ENCODE results near the gene ARHGAP18. TPM values are rescaled to one million over a fixed set of nuclear protein-coding genes. Genes with fewer than 3 reads are reported as not detected.

The ARHGAP18 gene
- total and polyA plus RNA-seq, 4 donors: 8.0 to 24.4 (median 15.7) TPM

- peaks cover 2 to 9% of the 10 kb centered on the region in 2 donors for H3K4me1 ChIP-seq (ENCODE audit: control insufficient read depth in 1 of 2, insufficient read depth in 2 of 2, low read length in 2 of 2)
- intact Hi-C loops (cut with DNase I): no loop called here
- H3K4me3 ChIP-seq (ENCODE audit: low read length in 2 of 2): no peak overlapping the region
- H3K36me3 ChIP-seq (ENCODE audit: control insufficient read depth in 1 of 2, insufficient read depth in 2 of 2, low read length in 1 of 2): no peaks in the 10 kb centered on the region
- WGBS, 2 donors: 94% methylated on average over 15 of the region's 15 CpGs
- ATAC-seq (ENCODE audit: low FRiP score): no peak
- no peak overlapping the region for H3K27ac ChIP-seq (ENCODE audit: low read depth in 1 of 2, low read length in 2 of 2)
- DNase-seq: no peak
- no peaks in the 10 kb centered on the region for H3K9me3 ChIP-seq (ENCODE audit: control insufficient read depth, low read length)
- no peaks in the 10 kb centered on the region for H3K27me3 ChIP-seq (ENCODE audit: control insufficient read depth in 1 of 2, insufficient read depth in 2 of 2, low read length in 1 of 2)
Measured at GRCh38 chr6:129648819-129649491, 61.0 kb downstream of the ARHGAP18 start.

- no peaks in the 10 kb centered on the region for H3K36me3 ChIP-seq (ENCODE audit: control insufficient read depth in 1 of 2, insufficient read depth in 2 of 2, low read length in 1 of 2)
- peaks cover 2 to 9% of the 10 kb centered on the region in 2 donors for H3K4me1 ChIP-seq (ENCODE audit: control insufficient read depth in 1 of 2, insufficient read depth in 2 of 2, low read length in 2 of 2)
- no peak overlapping the region for H3K4me3 ChIP-seq (ENCODE audit: low read length in 2 of 2)
- intact Hi-C loops (cut with DNase I): no loop called here
- H3K27ac ChIP-seq (ENCODE audit: low read depth in 1 of 2, low read length in 2 of 2): no peak overlapping the region
- ATAC-seq (ENCODE audit: low FRiP score) (no peak), DNase-seq (no peak)
- 94 to 95% methylated on average over 2 of the region's 2 CpGs for WGBS, 2 donors
- H3K9me3 ChIP-seq (ENCODE audit: control insufficient read depth, low read length): no peaks in the 10 kb centered on the region
- no peaks in the 10 kb centered on the region for H3K27me3 ChIP-seq (ENCODE audit: control insufficient read depth in 1 of 2, insufficient read depth in 2 of 2, low read length in 1 of 2)
Measured at GRCh38 chr6:129647044-129647443, 62.9 kb downstream of the ARHGAP18 start.

DNA sequence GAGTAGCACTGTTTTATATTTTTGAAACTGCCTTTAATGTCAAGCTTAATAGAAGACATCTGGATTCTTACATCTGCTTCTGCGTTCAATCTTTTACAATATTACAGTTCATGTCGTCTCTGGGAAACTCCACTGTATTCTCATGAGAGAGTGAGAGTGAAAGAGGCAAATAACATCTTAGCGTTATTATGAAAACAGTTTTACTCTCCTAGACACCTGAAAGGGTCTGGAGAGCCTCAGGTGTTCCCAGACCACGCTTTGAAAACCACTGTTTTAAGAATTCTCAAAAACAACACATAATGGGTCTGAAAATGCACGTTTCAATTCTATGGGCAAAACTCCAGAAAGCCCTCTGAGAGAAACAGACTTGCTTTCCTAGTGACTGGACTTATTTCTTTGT lies 63.3 kb downstream of the ARHGAP18 start:
- ATAC-seq (ENCODE audit: low FRiP score): no peak
- WGBS, 2 donors: 23 to 32% methylated on average over 5 of the region's 5 CpGs
- no peak overlapping the region for H3K4me3 ChIP-seq (ENCODE audit: low read length in 2 of 2)

DNA sequence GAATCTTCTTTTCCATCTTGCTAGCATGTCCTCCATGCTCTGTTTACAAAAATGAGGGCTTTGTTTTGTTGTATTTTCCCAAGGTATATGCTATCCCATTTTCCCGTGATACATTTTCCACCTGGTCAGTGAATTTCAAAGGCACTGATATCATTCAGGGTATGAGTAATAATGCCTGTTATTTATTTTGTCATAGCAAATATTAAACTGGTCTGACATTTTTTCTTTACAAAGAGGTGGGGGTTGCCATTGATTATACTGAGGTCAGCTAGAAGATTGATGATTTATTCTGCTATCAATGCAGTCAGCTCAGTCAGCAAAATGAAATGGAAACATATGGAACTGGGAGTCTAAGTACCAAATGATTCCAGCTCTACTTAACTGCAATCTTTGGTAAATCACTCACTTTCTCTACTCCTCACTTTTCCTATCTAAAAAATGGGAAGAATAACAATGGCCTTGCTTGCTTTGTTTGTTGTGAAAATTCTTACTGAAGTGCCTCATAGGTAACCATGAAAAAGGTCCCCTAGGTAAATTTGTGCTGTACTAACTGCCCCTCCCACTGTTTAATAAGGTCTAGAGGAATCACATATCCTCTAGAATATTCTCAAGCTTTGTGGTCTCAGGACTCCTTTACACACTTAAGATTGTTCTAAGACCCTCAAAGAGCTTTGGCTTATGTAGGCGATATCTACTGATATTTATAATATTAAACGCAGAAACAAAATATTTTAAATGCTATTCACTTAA lies 64.0 kb downstream of the ARHGAP18 start:
- DNase-seq: no peak
- peaks cover 2 to 9% of the 10 kb centered on the region in 2 donors for H3K4me1 ChIP-seq (ENCODE audit: control insufficient read depth in 1 of 2, insufficient read depth in 2 of 2, low read length in 2 of 2)
- no peak overlapping the region for H3K4me3 ChIP-seq (ENCODE audit: low read length in 2 of 2)
- H3K36me3 ChIP-seq (ENCODE audit: control insufficient read depth in 1 of 2, insufficient read depth in 2 of 2, low read length in 1 of 2): no peaks in the 10 kb centered on the region
- WGBS, 2 donors: 63 to 68% methylated on average over 3 of the region's 3 CpGs
- H3K27ac ChIP-seq (ENCODE audit: low read depth in 1 of 2, low read length in 2 of 2): no peak overlapping the region
- H3K27me3 ChIP-seq (ENCODE audit: control insufficient read depth in 1 of 2, insufficient read depth in 2 of 2, low read length in 1 of 2): no peaks in the 10 kb centered on the region
- no peaks in the 10 kb centered on the region for H3K9me3 ChIP-seq (ENCODE audit: control insufficient read depth, low read length)
- intact Hi-C loops (cut with DNase I): no loop called here
- ATAC-seq (ENCODE audit: low FRiP score): no peak

More for the DNA sequence above, 63.3 kb downstream of the ARHGAP18 start:
- peaks cover 2 to 9% of the 10 kb centered on the region in 2 donors for H3K4me1 ChIP-seq (ENCODE audit: control insufficient read depth in 1 of 2, insufficient read depth in 2 of 2, low read length in 2 of 2)
- DNase-seq: no peak
- H3K27ac ChIP-seq (ENCODE audit: low read depth in 1 of 2, low read length in 2 of 2): no peak overlapping the region
- H3K36me3 ChIP-seq (ENCODE audit: control insufficient read depth in 1 of 2, insufficient read depth in 2 of 2, low read length in 1 of 2): no peaks in the 10 kb centered on the region
- intact Hi-C loops (cut with DNase I): no loop called here
- H3K27me3 ChIP-seq (ENCODE audit: control insufficient read depth in 1 of 2, insufficient read depth in 2 of 2, low read length in 1 of 2): no peaks in the 10 kb centered on the region
- H3K9me3 ChIP-seq (ENCODE audit: control insufficient read depth, low read length): no peaks in the 10 kb centered on the region

- ATAC-seq (ENCODE audit: low FRiP score) (no peak), DNase-seq (no peak)
- H3K36me3 ChIP-seq (ENCODE audit: control insufficient read depth in 1 of 2, insufficient read depth in 2 of 2, low read length in 1 of 2): no peaks in the 10 kb centered on the region
- H3K27ac ChIP-seq (ENCODE audit: low read depth in 1 of 2, low read length in 2 of 2): no peak overlapping the region
- intact Hi-C loops (cut with DNase I): no loop called here
- H3K9me3 ChIP-seq (ENCODE audit: control insufficient read depth, low read length): no peaks in the 10 kb centered on the region
- no peak overlapping the region for H3K4me3 ChIP-seq (ENCODE audit: low read length in 2 of 2)
- no peaks in the 10 kb centered on the region for H3K27me3 ChIP-seq (ENCODE audit: control insufficient read depth in 1 of 2, insufficient read depth in 2 of 2, low read length in 1 of 2)
- 64 to 74% methylated on average over 6 of the region's 6 CpGs for WGBS, 2 donors
- peaks cover 2 to 9% of the 10 kb centered on the region in 2 donors for H3K4me1 ChIP-seq (ENCODE audit: control insufficient read depth in 1 of 2, insufficient read depth in 2 of 2, low read length in 2 of 2)
Measured at GRCh38 chr6:129645106-129645829, 64.7 kb downstream of the ARHGAP18 start.

- no peaks in the 10 kb centered on the region for H3K9me3 ChIP-seq (ENCODE audit: control insufficient read depth, low read length)
Measured at GRCh38 chr6:129644567-129645015, 65.4 kb downstream of the ARHGAP18 start.

DNA sequence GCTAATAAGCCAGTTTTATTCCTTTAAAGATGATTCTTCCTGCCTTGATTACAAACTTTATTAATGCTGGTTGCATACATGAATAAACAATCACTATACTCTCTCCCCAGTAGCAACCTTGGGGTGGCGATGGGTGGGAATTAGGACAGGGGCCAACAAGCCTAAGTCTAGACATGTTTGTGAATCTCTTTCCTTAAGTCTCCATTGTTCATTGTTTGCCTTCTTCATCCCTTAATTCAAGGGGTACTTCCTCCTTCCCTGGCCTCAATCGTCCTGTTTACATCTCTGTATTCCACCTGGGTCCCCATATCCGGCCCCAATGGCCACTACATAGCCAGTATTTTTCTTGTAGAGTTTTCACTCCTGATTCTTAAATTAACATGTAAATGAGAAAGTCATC lies 66.0 kb downstream of the ARHGAP18 start:
- Histone ChIP-seq H3K4me3 (ENCODE audit: low read length in 2 of 2) (no peak overlapping the region), H3K27me3 (ENCODE audit: control insufficient read depth in 1 of 2, insufficient read depth in 2 of 2, low read length in 1 of 2) (no peaks in the 10 kb centered on the region), H3K4me1 (ENCODE audit: control insufficient read depth in 1 of 2, insufficient read depth in 2 of 2, low read length in 2 of 2) (peaks cover 2 to 9% of the 10 kb centered on the region in 2 donors), H3K36me3 (ENCODE audit: control insufficient read depth in 1 of 2, insufficient read depth in 2 of 2, low read length in 1 of 2) (no peaks in the 10 kb centered on the region), H3K27ac (ENCODE audit: low read depth in 1 of 2, low read length in 2 of 2) (no peak overlapping the region), H3K9me3 (ENCODE audit: control insufficient read depth, low read length) (no peaks in the 10 kb centered on the region)
- intact Hi-C loops (cut with DNase I): no loop called here
- ATAC-seq (ENCODE audit: low FRiP score) (no peak), DNase-seq (no peak)
- 93 to 94% methylated on average over 3 of the region's 3 CpGs for WGBS, 2 donors

More at GRCh38 chr6:129644567-129645015, 65.4 kb downstream of the ARHGAP18 start:
- no peak overlapping the region for H3K4me3 ChIP-seq (ENCODE audit: low read length in 2 of 2)
- no peaks in the 10 kb centered on the region for H3K27me3 ChIP-seq (ENCODE audit: control insufficient read depth in 1 of 2, insufficient read depth in 2 of 2, low read length in 1 of 2)
- intact Hi-C loops (cut with DNase I): no loop called here
- no peaks in the 10 kb centered on the region for H3K36me3 ChIP-seq (ENCODE audit: control insufficient read depth in 1 of 2, insufficient read depth in 2 of 2, low read length in 1 of 2)
- ATAC-seq (ENCODE audit: low FRiP score) (no peak), DNase-seq (no peak)
- peaks cover 2 to 9% of the 10 kb centered on the region in 2 donors for H3K4me1 ChIP-seq (ENCODE audit: control insufficient read depth in 1 of 2, insufficient read depth in 2 of 2, low read length in 2 of 2)
- no peak overlapping the region for H3K27ac ChIP-seq (ENCODE audit: low read depth in 1 of 2, low read length in 2 of 2)
- WGBS, 2 donors: 17 to 28% methylated on average over 1 of the region's 1 CpG

GRCh38 chr6:129643176-129643575 lies 66.8 kb downstream of the ARHGAP18 start:
- Histone ChIP-seq H3K36me3 (ENCODE audit: control insufficient read depth in 1 of 2, insufficient read depth in 2 of 2, low read length in 1 of 2) (no peaks in the 10 kb centered on the region), H3K4me3 (ENCODE audit: low read length in 2 of 2) (no peak overlapping the region), H3K9me3 (ENCODE audit: control insufficient read depth, low read length) (no peaks in the 10 kb centered on the region), H3K4me1 (ENCODE audit: control insufficient read depth in 1 of 2, insufficient read depth in 2 of 2, low read length in 2 of 2) (peaks cover 2 to 9% of the 10 kb centered on the region in 2 donors), H3K27me3 (ENCODE audit: control insufficient read depth in 1 of 2, insufficient read depth in 2 of 2, low read length in 1 of 2) (no peaks in the 10 kb centered on the region), H3K27ac (ENCODE audit: low read depth in 1 of 2, low read length in 2 of 2) (no peak overlapping the region)
- no peak for ATAC-seq (ENCODE audit: low FRiP score)
- no peak for DNase-seq
- WGBS, 2 donors: 90 to 95% methylated on average over 3 of the region's 3 CpGs
- intact Hi-C loops (cut with DNase I): no loop called here

Measured in aorta (tissue), 5 donors.